Liver (tissue), 9 donors: ENCODE data around the gene JUNB. TPM values are rescaled to one million over a fixed set of nuclear protein-coding genes. Genes with fewer than 3 reads are reported as not detected.

ENCODE experiments used
- DNase-seq: peaks from one replicate; pipeline ENCODE4 v3.0.0-alpha.2; 2017; ENCODE audit warnings: low spot score
- H3K27ac ChIP-seq, 2 donors: one replicate each; pipeline ENCODE4 v1.7.0; 2013; ENCODE audit warnings: inconsistent platforms in 2 of 2, low read length in 2 of 2, control low read depth in 1 of 2, low read depth in 1 of 2, mild to moderate bottlenecking in 1 of 2
- H3K27me3 ChIP-seq, 4 donors: one replicate each; pipeline versions ENCODE4 v1.6.1 to v1.7.0; 2013; ENCODE audit warnings: low read length in 3 of 4, inconsistent platforms in 1 of 4, mild to moderate bottlenecking in 1 of 4, moderate library complexity in 1 of 4; ENCODE audit not compliant: control insufficient read depth in 4 of 4, insufficient read depth in 4 of 4
- H3K36me3 ChIP-seq, 4 donors: one replicate each; pipeline versions ENCODE4 v1.6.1 to v1.7.0; 2013; ENCODE audit warnings: low read length in 3 of 4, mild to moderate bottlenecking in 3 of 4, low read depth in 1 of 4, moderate library complexity in 1 of 4; ENCODE audit not compliant: control insufficient read depth in 4 of 4, insufficient read depth in 3 of 4
- H3K4me1 ChIP-seq, 4 donors: one replicate each; pipeline versions ENCODE4 v1.6.1 to v1.7.0; 2013; ENCODE audit warnings: low read length in 3 of 4, mild to moderate bottlenecking in 3 of 4, moderate library complexity in 1 of 4; ENCODE audit not compliant: control insufficient read depth in 4 of 4, insufficient read depth in 4 of 4
- H3K4me3 ChIP-seq, 3 donors: one replicate each; pipeline versions ENCODE4 v1.6.1 to v1.7.0; 2013; ENCODE audit warnings: low read length in 3 of 3, control low read depth in 1 of 3, low read depth in 1 of 3, mild to moderate bottlenecking in 1 of 3
- H3K9ac ChIP-seq, 2 donors: one replicate each; pipeline ENCODE4 v1.7.0; 2013; ENCODE audit warnings: low read length in 2 of 2, mild to moderate bottlenecking in 2 of 2, moderate library complexity in 2 of 2, control low read depth in 1 of 2, low read depth in 1 of 2
- H3K9me3 ChIP-seq, 4 donors: one replicate each; pipeline versions ENCODE4 v1.6.1 to v1.7.0; 2013; ENCODE audit warnings: low read length in 3 of 4; ENCODE audit not compliant: control insufficient read depth in 4 of 4
- ATF3 ChIP-seq: IDR thresholded peaks from 2 replicates; pipeline ENCODE4 v1.6.1; 2016; ENCODE audit warnings: antibody characterized with exemption
- CTCF ChIP-seq: fragments of 150-350 bp; IDR thresholded peaks from 2 replicates; pipeline ENCODE4 v1.5.1; 2017; ENCODE audit warnings: improper control_type of control experiment, low read depth, low read length; ENCODE audit not compliant: missing input control
- GABPA ChIP-seq, 2 donors: IDR thresholded peaks in 1 of 2; conservative IDR thresholded peaks in 1 of 2; 2 replicates each; pipeline ENCODE4 v1.6.1; 2016; ENCODE audit warnings: antibody characterized with exemption in 2 of 2, mild to moderate bottlenecking in 1 of 2, moderate library complexity in 1 of 2
- HNF4G ChIP-seq: IDR thresholded peaks from 2 replicates; pipeline ENCODE4 v1.6.1; 2016; ENCODE audit warnings: antibody characterized with exemption
- JUND ChIP-seq, 2 donors: IDR thresholded peaks; 2 replicates each; pipeline ENCODE4 v1.6.1; 2016; ENCODE audit warnings: antibody characterized with exemption in 2 of 2
- NR2F2 ChIP-seq: IDR thresholded peaks from 2 replicates; pipeline ENCODE4 v1.6.1; 2016; ENCODE audit warnings: antibody characterized with exemption
- REST ChIP-seq: IDR thresholded peaks from 2 replicates; pipeline ENCODE4 v1.6.1; 2016; ENCODE audit warnings: antibody characterized with exemption, mild to moderate bottlenecking
- WGBS: extraction: QIAGEN DNeasy Blood & Tissue Kit; methylation state at CpG from one replicate; pipeline ENCODE4 v1.1.7; 2013; 5-methylcytosine and 5-hydroxymethylcytosine counted together
- polyA plus RNA-seq, 2 donors: library from polyadenylated mRNA; stranded (reverse) in 1 of 2; unstranded in 1 of 2; fragments of 200-250 nt in 1 of 2; fragments of >200 nt in 1 of 2; fragmentation: Nextera tagmentation in 1 of 2; extraction: Ambion mirVana in 1 of 2; gene quantifications; one replicate each; pipeline versions ENCODE4 v1.2.1 to v1.2.3, GENCODE V29; 2013 to 2015
- total RNA-seq, 2 donors: library from RNA; depleted of rRNA; stranded (reverse); fragments of >200 nt; gene quantifications; one replicate each; pipeline ENCODE4 v1.2.3, GENCODE V29; 2014
- donor health status: healthy.
- donor health status: healthy.
- donor health status: healthy.
- donor health status: healthy.
- donor health status: healthy.

JUNB gene
- total and polyA plus RNA-seq, 4 donors, result 32.7 to 79.2 (median 56.6) TPM

- no peak overlapping the region for H3K27ac ChIP-seq
- H3K4me3 ChIP-seq, result no peak overlapping the region
- DNase-seq, result no peak
- TF ChIP-seq ATF3, result no peak
- no peak for TF ChIP-seq NR2F2
- H3K27me3 ChIP-seq, result peaks cover 0 to 2% (median 0%) of the 10 kb centered on the region in 4 donors
- H3K9me3 ChIP-seq, result no peaks in the 10 kb centered on the region
- H3K4me1 ChIP-seq, result no peaks in the 10 kb centered on the region
- H3K9ac ChIP-seq, result no peak overlapping the region
- peaks cover 3 to 7% (median 5%) of the 10 kb centered on the region in 4 donors for H3K36me3 ChIP-seq
- WGBS, result 79% methylated on average over 23 of the region's 23 CpGs
Measured at GRCh38 chr19:12752056-12752781, 39.1 kb upstream of the JUNB start.

GRCh38 chr19:12754465-12755196, 36.7 kb upstream of the JUNB start:
- Histone ChIP-seq H3K9ac (no peak overlapping the region), H3K9me3 (no peaks in the 10 kb centered on the region), H3K4me3 (no peak overlapping the region), H3K36me3 (no peaks in the 10 kb centered on the region), H3K27ac (no peak overlapping the region), H3K4me1 (peaks cover 2 to 8% (median 6%) of the 10 kb centered on the region in 4 donors), H3K27me3 (peaks cover 0 to 2% (median 0%) of the 10 kb centered on the region in 4 donors)
- TF ChIP-seq REST, result no peak
- no peak for TF ChIP-seq HNF4G
- no peak for TF ChIP-seq JUND (IDR thresholded peaks at IDR 0.05)
- TF ChIP-seq ATF3, result no peak
- TF ChIP-seq GABPA (IDR thresholded peaks at IDR 0.05 in 1 of 2, conservative IDR thresholded peaks at IDR 0.05 in 1 of 2), result no peak
- no peak for TF ChIP-seq CTCF
- WGBS, result 66% methylated on average over 50 of the region's 50 CpGs
- DNase-seq, result no peak
